ENCODE data around the gene MIX23.

MIX23 gene

DNA sequence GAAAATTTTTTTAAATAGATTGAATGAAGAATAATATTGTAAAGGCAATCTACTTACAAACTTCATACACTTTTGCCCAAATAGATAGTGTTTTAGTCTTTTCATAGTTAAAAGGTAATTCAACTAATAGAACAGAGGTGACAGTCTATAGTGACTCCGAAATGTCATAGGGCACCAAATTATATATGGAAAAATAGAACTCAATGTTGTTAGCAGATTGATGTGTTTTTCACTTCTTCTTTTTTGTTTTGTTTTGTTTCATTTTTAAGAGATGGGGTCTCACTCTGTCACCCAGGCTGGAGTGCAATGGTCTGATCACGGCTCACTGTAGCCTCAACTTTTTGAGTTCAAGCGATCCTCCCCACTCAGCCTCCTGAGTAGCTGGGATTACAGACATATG is 57.3 kb downstream of the MIX23 start:
- no peaks in the 10 kb centered on the region for H3K9me3 ChIP-seq (replicated peaks; ENCODE audit: insufficient read depth, low read length)
- no peak overlapping the region for H3K4me2 ChIP-seq (ENCODE audit: low read depth, low read length)
- no peaks in the 10 kb centered on the region for H3F3A ChIP-seq (ENCODE audit: insufficient read depth, low read length)
- H3K4me3 ChIP-seq (ENCODE audit: low read length): no peak overlapping the region
- H3K4me1 ChIP-seq (ENCODE audit: low read length): no peaks in the 10 kb centered on the region
- TF ChIP-seq, protein P1, sequence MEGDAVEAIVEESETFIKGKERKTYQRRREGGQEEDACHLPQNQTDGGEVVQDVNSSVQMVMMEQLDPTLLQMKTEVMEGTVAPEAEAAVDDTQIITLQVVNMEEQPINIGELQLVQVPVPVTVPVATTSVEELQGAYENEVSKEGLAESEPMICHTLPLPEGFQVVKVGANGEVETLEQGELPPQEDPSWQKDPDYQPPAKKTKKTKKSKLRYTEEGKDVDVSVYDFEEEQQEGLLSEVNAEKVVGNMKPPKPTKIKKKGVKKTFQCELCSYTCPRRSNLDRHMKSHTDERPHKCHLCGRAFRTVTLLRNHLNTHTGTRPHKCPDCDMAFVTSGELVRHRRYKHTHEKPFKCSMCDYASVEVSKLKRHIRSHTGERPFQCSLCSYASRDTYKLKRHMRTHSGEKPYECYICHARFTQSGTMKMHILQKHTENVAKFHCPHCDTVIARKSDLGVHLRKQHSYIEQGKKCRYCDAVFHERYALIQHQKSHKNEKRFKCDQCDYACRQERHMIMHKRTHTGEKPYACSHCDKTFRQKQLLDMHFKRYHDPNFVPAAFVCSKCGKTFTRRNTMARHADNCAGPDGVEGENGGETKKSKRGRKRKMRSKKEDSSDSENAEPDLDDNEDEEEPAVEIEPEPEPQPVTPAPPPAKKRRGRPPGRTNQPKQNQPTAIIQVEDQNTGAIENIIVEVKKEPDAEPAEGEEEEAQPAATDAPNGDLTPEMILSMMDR (IDR thresholded peaks at IDR 0.05; ENCODE audit: low read length): no peak
- TF ChIP-seq EZH2phosphoT487 (IDR thresholded peaks at IDR 0.05; ENCODE audit: low read length): no peak
- no peak for TF ChIP-seq EZH2 (optimal IDR thresholded peaks at IDR 0.05; ENCODE audit: low read depth, low read length)
- H3K9me2 ChIP-seq (replicated peaks; ENCODE audit: insufficient read depth, low read length): no peaks in the 10 kb centered on the region
- no peak for DNase-seq
- H4K20me1 ChIP-seq (ENCODE audit: insufficient read depth, low read length): no peaks in the 10 kb centered on the region
- no peak overlapping the region for H3K9ac ChIP-seq (ENCODE audit: low read length)
- H3K79me2 ChIP-seq (ENCODE audit: low read length): no peaks in the 10 kb centered on the region
- H2AFZ ChIP-seq (ENCODE audit: low read length): no peak overlapping the region
- H3K36me3 ChIP-seq (replicated peaks; ENCODE audit: insufficient read depth, low read length): no peaks in the 10 kb centered on the region
- H3K27ac ChIP-seq (ENCODE audit: low read length): no peak overlapping the region
- no peaks in the 10 kb centered on the region for H3K27me3 ChIP-seq (replicated peaks; ENCODE audit: insufficient read depth, low read length)

DNA sequence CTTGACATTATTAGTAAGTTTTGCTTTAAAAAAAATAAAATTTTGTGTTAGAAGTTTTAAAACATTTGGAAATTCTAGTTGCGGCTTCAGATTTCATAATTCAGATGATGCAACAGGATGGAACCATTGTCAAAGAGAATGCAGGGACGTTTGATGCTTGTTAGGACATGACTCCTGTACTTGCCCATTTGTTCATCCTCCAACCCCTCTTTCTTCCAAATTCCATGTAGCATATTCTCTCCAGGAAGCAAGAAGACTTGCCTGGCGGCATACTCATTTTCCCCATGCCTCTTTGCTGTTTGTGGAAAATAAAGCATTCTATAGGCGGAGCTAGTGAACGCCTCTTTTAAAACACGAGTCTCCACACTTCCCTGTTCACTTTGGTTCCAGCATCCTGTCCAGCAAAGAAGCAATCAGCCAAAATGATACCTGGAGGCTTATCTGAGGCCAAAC is 58.1 kb downstream of the MIX23 start, which contains the start of gene CSTA:
CSTA (plus strand) TSS at position 378 of the 453 bp plus-strand sequence; CDS start at position 423, 45 bp downstream.
- H3F3A ChIP-seq (ENCODE audit: insufficient read depth, low read length): no peaks in the 10 kb centered on the region
- no peaks in the 10 kb centered on the region for H4K20me1 ChIP-seq (ENCODE audit: insufficient read depth, low read length)
- no peak for DNase-seq
- no peak within 1 kb of the TSS for H3K4me3 ChIP-seq (ENCODE audit: low read length)
- no peaks in the 10 kb centered on the region for H3K9me2 ChIP-seq (replicated peaks; ENCODE audit: insufficient read depth, low read length)
- no peaks in the 10 kb centered on the region for H3K9me3 ChIP-seq (replicated peaks; ENCODE audit: insufficient read depth, low read length)
- H3K79me2 ChIP-seq (ENCODE audit: low read length): no peaks in the 10 kb centered on the region
- H3K4me2 ChIP-seq (ENCODE audit: low read depth, low read length): no peak within 1 kb of the TSS
- H2AFZ ChIP-seq (ENCODE audit: low read length): no peak within 1 kb of the TSS
- no peak within 1 kb of the TSS for H3K9ac ChIP-seq (ENCODE audit: low read length)
- H3K27me3 ChIP-seq (replicated peaks; ENCODE audit: insufficient read depth, low read length): no peaks in the 10 kb centered on the region
- no peaks in the 10 kb centered on the region for H3K36me3 ChIP-seq (replicated peaks; ENCODE audit: insufficient read depth, low read length)
- no peak within 1 kb of the TSS for H3K27ac ChIP-seq (ENCODE audit: low read length)
- TF ChIP-seq EZH2phosphoT487 (IDR thresholded peaks at IDR 0.05; ENCODE audit: low read length) (no peak), EZH2 (optimal IDR thresholded peaks at IDR 0.05; ENCODE audit: low read depth, low read length) (no peak)
- TF ChIP-seq, protein P1 (IDR thresholded peaks at IDR 0.05; ENCODE audit: low read length): no peak
- no peaks in the 10 kb centered on the region for H3K4me1 ChIP-seq (ENCODE audit: low read length)

DNA sequence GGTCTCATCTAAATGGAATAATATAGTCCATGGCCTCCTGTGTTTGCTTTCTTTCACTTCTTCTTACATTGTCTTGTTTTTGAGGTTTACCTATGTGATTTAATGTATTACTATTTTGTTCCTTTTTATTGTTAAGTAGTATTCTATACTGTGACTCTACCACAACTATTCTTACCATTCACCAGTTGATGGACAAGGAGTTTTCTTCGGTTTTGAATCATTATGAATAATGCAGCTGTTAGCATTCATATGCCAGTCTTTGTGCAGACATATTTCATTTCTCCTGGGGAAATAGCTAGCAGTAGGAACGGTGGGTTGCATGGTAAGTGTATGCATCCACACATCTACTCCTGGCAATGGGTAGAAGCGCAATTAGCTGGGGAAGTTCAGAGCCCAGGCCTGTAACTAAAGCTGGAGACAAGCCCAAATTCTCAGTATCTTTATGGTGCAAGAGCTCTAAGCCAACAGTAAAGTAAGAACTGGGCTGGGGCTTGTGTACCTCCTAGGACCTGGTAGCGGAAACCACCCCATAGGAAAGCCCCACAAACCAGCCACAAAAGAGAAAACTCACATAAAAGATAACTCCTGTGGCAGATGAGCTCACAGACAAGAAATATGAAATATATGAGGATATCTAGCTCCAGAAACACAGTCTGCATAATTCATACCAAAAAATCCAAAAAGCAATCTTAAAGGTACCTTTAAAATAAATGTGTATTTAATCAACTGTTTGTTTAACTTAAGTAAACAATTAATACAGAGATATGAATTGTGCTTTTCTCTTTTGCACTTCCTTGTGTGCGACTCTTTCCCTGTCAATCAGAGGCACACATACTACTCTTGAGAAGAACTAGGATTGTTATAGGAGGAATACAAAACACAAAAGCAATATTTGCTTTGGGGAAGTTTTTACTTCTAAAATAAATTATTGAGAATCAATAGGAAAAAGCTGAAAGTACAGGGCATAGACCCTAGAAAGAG is 60.6 kb downstream of the MIX23 start:
- Histone ChIP-seq H3K9me2 (replicated peaks; ENCODE audit: insufficient read depth, low read length) (no peaks in the 10 kb centered on the region), H3K27ac (ENCODE audit: low read length) (no peak overlapping the region), H3K79me2 (ENCODE audit: low read length) (no peaks in the 10 kb centered on the region), H3F3A (ENCODE audit: insufficient read depth, low read length) (no peaks in the 10 kb centered on the region), H3K27me3 (replicated peaks; ENCODE audit: insufficient read depth, low read length) (no peaks in the 10 kb centered on the region), H3K36me3 (replicated peaks; ENCODE audit: insufficient read depth, low read length) (no peaks in the 10 kb centered on the region), H3K4me3 (ENCODE audit: low read length) (no peak overlapping the region), H3K4me2 (ENCODE audit: low read depth, low read length) (no peak overlapping the region), H3K4me1 (ENCODE audit: low read length) (no peaks in the 10 kb centered on the region), H3K9me3 (replicated peaks; ENCODE audit: insufficient read depth, low read length) (no peaks in the 10 kb centered on the region), H2AFZ (ENCODE audit: low read length) (no peak overlapping the region), H4K20me1 (ENCODE audit: insufficient read depth, low read length) (no peaks in the 10 kb centered on the region), H3K9ac (ENCODE audit: low read length) (no peak overlapping the region)
- DNase-seq: no peak
- TF ChIP-seq, protein P1 (IDR thresholded peaks at IDR 0.05; ENCODE audit: low read length): no peak
- TF ChIP-seq EZH2phosphoT487 (IDR thresholded peaks at IDR 0.05; ENCODE audit: low read length) (no peak), EZH2 (optimal IDR thresholded peaks at IDR 0.05; ENCODE audit: low read depth, low read length) (no peak)

Data from MM.1S (cell line).